Kidney (tissue), 14 donors: ENCODE measurements around the gene LBHD2. TPM values are rescaled to one million over a fixed set of nuclear protein-coding genes. Genes with fewer than 3 reads are reported as not detected.

Source experiments
- DNase-seq, 5 donors: peaks; one replicate each; pipeline ENCODE4 v3.0.0-alpha.2; 2013 to 2020
- FAIRE-seq: peaks from 2 replicates; lab custom pipeline; 2012; peaks lifted over from hg19 to GRCh38; lab: Jason Lieb, UNC
- H3K27ac ChIP-seq, 2 donors: one replicate each; pipeline ENCODE4 v1.7.0; 2013; ENCODE audit warnings: low read depth in 2 of 2, low read length in 2 of 2, inconsistent platforms in 1 of 2
- H3K27me3 ChIP-seq: one replicate; pipeline ENCODE4 v1.7.1; 2013; ENCODE audit warnings: low read length, inconsistent platforms; ENCODE audit not compliant: control insufficient read depth, insufficient read depth
- H3K36me3 ChIP-seq, 3 donors: one replicate each; pipeline versions ENCODE4 v1.7.0 to v1.7.1; 2013; ENCODE audit warnings: low read length in 3 of 3, control low read depth in 1 of 3, inconsistent platforms in 1 of 3; ENCODE audit not compliant: insufficient read depth in 3 of 3, control insufficient read depth in 2 of 3
- H3K4me1 ChIP-seq, 3 donors: one replicate each; pipeline versions ENCODE4 v1.7.0 to v1.7.1; 2013; ENCODE audit warnings: low read length in 3 of 3, inconsistent platforms in 1 of 3, low read depth in 1 of 3; ENCODE audit not compliant: control insufficient read depth in 2 of 3, insufficient read depth in 2 of 3
- H3K4me3 ChIP-seq, 3 donors: one replicate each; pipeline versions ENCODE4 v1.7.0 to v1.8.1; 2013; ENCODE audit warnings: low read length in 3 of 3, control low read depth in 1 of 3, inconsistent platforms in 1 of 3
- H3K9ac ChIP-seq, 3 donors: one replicate each; pipeline versions ENCODE4 v1.7.0 to v1.7.1; 2013; ENCODE audit warnings: low read length in 3 of 3, control low read depth in 1 of 3, inconsistent platforms in 1 of 3
- H3K9me3 ChIP-seq, 3 donors: one replicate each; pipeline versions ENCODE4 v1.7.0 to v1.7.1; 2013; ENCODE audit warnings: low read length in 3 of 3, control low read depth in 1 of 3, inconsistent platforms in 1 of 3; ENCODE audit not compliant: control insufficient read depth in 2 of 3, insufficient read depth in 1 of 3
- intact Hi-C: fragments of 100-400 bp; cut with DNase I; formaldehyde crosslinking; loops from one replicate; pipeline ENCODE4 v1.11.1; 2022
- polyA plus RNA-seq: library from polyadenylated mRNA; stranded (reverse); fragments of 350-450 nt; fragmentation: Illumina TruSeq; extraction: RNeasy Lipid Tissue Mini Kit (QIAGEN cat#74804); gene quantifications from one replicate; pipeline ENCODE4 v1.2.3, GENCODE V29; 2014; ENCODE audit warnings: low read depth, low replicate concordance; ENCODE audit not compliant: insufficient read depth
- total RNA-seq: library from RNA; stranded (reverse); fragmentation: NEBNext Ultra II Directional; extraction: Animal tissue kit (Norgen Biotek cat#: 25700); gene quantifications from one replicate; pipeline ENCODE4 v1.2.1, GENCODE V29; 2021
- TF ChIP-seq, protein P1 (sequence below): IDR thresholded peaks from 3 replicates; pipeline ENCODE4 v1.5.1; 2012; ENCODE audit warnings: mild to moderate bottlenecking, moderate library complexity, borderline replicate concordance; ENCODE audit not compliant: insufficient read depth; ENCODE audit errors: extremely low read depth
- donor health status: control.
- donor health status: control.
- donor health status: control.
- donor health status: control.
- donor health status: control.
- donor health status: DM: yes; HTN: yes; CAD: no.
- donor health status: Normal renal cell carcinoma (clear cell type).

LBHD2 gene
- total and polyA plus RNA-seq, 2 donors from 2014 or later = 0.82 TPM; not detected in 1

DNA sequence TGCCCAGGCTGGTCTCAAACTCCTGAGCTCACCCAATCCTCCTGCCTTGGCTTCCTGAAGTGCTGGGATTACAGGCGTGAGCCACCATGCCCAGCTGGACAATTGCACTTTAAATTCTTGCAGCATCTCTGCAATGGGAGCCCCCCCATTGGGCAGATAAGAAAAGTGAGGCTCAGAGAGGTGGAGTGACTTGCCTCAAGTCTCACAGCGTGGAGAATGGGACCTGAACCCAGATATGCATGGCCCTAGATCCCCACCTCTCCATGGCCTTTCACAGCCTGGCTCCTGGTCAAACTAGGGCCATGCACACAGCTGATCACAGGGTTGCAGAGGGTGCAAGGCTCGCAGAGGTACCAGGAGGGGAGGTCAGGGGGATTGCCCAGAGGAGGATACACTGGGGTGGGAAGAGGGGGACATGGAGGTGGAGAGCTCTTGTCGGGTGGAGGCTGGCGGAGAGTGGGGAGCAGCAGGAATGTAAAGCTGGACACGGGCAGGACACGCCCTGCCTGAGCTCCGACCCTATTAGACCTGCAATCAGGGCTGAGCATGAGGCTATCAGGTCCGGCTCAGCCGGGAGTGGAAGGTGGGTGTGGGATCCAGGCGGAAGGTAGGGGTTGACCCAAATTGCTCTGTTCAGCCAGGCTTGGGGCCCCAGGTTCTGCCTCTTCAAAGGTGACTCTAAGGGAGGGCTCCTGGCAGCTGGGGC is 17.4 kb downstream of the LBHD2 start:
- Histone ChIP-seq H3K9ac (no peak overlapping the region), H3K27me3 (peaks cover 11% of the 10 kb centered on the region), H3K4me3 (no peak overlapping the region), H3K9me3 (no peaks in the 10 kb centered on the region), H3K27ac (no peak overlapping the region), H3K36me3 (no peaks in the 10 kb centered on the region), H3K4me1 (peaks cover 0 to 14% (median 0%) of the 10 kb centered on the region in 3 donors)
- FAIRE-seq (no peak), DNase-seq (peak in 1 of 5 donors; percentile 54)
- intact Hi-C loops = loop anchor here (10.0 kb wide), 2 partner anchors 73 to 193 kb away; no protein-coding TSS in a partner anchor
- TF ChIP-seq, protein P1, sequence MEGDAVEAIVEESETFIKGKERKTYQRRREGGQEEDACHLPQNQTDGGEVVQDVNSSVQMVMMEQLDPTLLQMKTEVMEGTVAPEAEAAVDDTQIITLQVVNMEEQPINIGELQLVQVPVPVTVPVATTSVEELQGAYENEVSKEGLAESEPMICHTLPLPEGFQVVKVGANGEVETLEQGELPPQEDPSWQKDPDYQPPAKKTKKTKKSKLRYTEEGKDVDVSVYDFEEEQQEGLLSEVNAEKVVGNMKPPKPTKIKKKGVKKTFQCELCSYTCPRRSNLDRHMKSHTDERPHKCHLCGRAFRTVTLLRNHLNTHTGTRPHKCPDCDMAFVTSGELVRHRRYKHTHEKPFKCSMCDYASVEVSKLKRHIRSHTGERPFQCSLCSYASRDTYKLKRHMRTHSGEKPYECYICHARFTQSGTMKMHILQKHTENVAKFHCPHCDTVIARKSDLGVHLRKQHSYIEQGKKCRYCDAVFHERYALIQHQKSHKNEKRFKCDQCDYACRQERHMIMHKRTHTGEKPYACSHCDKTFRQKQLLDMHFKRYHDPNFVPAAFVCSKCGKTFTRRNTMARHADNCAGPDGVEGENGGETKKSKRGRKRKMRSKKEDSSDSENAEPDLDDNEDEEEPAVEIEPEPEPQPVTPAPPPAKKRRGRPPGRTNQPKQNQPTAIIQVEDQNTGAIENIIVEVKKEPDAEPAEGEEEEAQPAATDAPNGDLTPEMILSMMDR = no peak

DNA sequence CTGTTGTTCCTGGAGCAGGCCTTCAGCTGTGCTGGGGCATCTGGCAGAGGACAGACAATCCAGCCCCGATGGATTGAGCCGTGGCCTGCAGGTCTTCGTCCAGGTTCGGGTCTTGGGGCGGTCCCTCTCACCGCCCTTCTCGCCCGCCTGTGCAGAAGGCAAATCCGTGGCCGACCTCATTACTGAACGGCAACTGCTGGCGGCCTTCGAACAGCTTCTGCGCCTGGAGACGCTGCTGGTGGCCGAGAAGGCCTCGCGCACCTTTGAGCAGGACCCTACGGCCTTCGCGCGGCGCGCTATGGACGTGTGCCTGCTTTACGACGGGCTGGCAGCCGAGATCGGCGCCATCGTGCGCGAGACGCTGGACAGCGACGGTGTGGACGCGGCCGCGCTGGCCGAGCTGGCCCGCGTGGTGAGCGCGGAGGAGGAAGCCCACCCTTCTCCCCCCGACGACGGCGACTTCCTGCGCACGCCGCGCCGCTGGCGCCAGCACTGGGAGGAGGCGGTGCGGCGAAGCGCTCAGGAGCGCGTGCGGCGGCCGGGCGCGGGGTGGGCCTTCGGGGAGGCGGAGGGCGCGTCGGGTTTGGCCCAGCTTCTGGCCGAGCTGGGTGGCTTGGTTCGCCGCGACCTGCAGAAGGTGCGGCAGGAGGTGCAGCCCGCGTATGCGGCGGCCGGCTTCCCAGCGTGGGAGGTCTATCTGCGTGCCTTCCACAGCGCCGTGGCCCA is 18.1 kb downstream of the LBHD2 start:
- Histone ChIP-seq H3K4me3 (no peak overlapping the region), H3K36me3 (no peaks in the 10 kb centered on the region), H3K4me1 (peaks cover 0 to 14% (median 0%) of the 10 kb centered on the region in 3 donors), H3K9me3 (no peaks in the 10 kb centered on the region), H3K27me3 (peaks cover 11% of the 10 kb centered on the region), H3K27ac (no peak overlapping the region), H3K9ac (no peak overlapping the region)
- FAIRE-seq (no peak), DNase-seq (peak in 3 of 5 donors; percentile 65 to 78 (median 78))
- TF ChIP-seq, protein P1 = no peak
- intact Hi-C loops = loop anchor here (10.0 kb wide), 2 partner anchors 73 to 193 kb away; no protein-coding TSS in a partner anchor

DNA sequence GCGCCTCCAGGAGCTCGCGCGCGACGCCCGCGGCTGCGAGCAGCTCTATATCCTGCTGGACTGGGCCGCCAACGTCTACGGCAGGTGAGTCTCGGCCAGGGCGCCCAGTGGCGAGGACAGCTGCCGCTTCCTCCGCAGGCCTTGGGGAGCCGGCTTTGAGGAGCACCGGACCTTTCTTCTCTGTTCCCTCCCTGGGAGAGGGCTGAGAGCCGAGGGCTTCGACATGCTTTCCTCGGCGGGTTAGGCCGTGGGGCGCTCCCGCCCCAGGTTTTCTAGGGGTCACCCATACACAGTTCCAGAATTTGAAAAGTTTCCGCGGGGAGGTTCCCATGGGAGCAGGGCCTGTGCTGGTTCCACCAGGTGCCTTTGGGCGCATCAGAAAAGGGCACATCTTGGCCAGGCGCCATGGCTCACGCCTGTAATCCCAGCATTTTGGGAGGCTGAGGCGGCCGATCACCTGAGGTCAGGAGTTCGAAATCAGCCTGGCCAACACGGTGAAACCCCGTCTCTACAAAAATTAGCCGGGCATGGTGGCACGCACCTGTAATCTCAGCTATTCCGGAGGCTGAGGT is 18.8 kb downstream of the LBHD2 start:
- intact Hi-C loops = loop anchor here (10.0 kb wide), 2 partner anchors 72 to 192 kb away; no protein-coding TSS in a partner anchor
- DNase-seq (peak in 1 of 5 donors; percentile 78), FAIRE-seq (no peak)
- Histone ChIP-seq H3K36me3 (no peaks in the 10 kb centered on the region), H3K4me1 (peaks cover 0 to 14% (median 0%) of the 10 kb centered on the region in 3 donors), H3K4me3 (no peak overlapping the region), H3K27me3 (peaks cover 11% of the 10 kb centered on the region), H3K9me3 (no peaks in the 10 kb centered on the region), H3K9ac (no peak overlapping the region), H3K27ac (no peak overlapping the region)
- TF ChIP-seq, protein P1 = no peak
